ENCODE data around the gene OLFM1.
"Not testable (repeated sequence)": the region's sequence is repeated elsewhere in the genome, so short reads cannot be mapped to it uniquely, and the experiment has no call there.

Gene OLFM1

DNA sequence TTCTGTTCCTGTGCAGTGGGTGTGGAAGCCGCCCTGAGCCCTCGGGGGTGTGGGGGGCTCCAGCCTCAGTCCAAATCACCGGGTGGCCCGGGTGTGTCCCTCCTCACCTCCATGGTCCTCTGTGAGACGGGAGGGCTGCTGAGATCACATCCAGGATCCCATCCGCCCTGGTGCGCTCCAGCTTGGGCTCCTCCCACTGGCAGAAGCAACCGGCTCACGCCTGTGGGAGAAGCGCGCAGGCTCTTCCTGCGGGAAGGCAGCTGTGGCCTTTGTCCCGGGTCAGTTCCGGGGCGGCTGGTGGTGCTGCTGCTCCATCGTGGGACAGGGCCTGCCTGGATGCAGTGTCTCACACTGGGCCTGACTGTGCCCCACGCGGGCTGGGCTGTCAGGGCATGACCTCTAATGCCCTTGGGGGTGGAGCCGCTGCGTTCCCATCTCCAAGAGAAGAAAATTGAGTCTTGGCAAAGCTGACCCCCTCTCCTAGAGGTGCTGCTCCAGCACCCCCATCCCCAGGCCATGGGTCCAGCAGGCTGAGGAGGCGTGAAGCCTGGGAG lies 18.5 kb downstream of the OLFM1 start:
- no peak for DNase-seq (ENCODE audit: low read depth in 2 of 3, low spot score in 2 of 3)

DNA sequence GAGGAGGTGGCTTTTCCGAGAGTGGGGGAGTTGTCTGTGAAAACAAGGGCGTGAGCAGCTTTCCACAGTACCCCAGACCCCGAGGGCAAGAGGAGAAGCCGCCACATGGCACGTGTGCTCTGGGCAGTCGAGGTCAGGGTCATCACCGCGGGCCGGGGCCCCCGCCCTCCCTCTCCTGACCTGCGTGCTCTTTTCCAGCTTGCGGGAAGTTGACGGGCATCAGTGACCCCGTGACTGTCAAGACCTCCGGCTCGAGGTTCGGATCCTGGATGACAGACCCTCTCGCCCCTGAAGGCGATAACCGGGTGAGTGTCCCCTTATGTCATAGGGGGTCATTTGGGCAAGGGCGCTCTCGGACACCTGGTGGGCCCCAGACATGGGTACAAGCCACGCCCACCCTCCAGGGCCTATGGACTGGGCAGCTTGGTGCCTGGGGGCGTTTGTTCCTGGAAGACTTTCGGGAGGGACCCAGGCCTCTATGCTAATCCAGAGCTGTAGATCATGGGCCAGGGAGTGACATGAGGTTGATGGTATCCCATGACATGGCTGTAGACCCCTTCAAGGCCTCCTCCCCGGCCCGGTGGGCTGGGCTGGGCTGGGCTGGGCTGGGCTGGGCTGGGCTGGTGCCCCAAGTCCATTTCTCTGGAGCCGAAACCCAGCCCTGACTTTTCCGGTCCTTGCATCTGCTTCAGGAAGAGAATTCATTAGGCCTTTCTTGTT lies 19.2 kb downstream of the OLFM1 start:
- DNase-seq (ENCODE audit: low read depth in 2 of 3, low spot score in 2 of 3): no peak

DNA sequence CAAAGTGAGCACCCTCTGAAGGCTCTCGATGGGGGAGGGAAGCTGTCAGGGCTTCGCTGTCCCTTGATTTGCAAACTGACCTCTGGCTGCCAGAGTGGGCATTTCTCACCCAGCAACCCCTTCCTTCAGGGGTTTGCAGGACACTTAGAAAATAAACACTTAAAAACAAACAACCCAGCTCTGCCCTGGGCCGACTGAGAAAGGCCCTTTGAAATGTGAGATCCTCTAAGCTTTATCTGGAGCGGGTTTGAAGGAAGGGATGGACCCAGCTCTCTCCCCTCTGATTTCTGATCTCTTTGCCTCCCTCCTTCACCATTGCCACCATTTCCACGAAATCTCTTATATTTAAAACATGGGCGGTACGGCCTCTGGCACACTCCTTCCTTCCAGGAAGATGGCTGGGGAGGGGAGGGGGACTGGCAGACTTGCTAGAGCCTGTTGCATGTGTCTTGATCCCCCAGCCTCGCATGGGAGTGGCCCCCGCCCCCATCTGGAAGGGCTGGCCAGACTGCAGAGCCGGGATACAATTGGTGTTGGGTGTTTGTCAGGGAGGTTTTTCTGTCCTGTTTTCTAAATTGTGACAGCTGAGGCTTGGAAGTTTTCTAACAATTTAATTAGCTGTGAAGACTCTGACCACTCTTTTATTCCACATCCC lies 20.2 kb downstream of the OLFM1 start:
- DNase-seq (ENCODE audit: low read depth in 2 of 3, low spot score in 2 of 3): no peak

- no peak for DNase-seq (ENCODE audit: low read depth in 2 of 3, low spot score in 2 of 3)
Measured at GRCh38 chr9:135108831-135109510, 21.5 kb downstream of the OLFM1 start.

- no peak for DNase-seq (ENCODE audit: low read depth in 2 of 3, low spot score in 2 of 3)
Measured at GRCh38 chr9:135109650-135110049, 22.2 kb downstream of the OLFM1 start.

GRCh38 chr9:135110416-135110815 lies 22.9 kb downstream of the OLFM1 start:
- DNase-seq (ENCODE audit: low read depth in 2 of 3, low spot score in 2 of 3): no peak

DNA sequence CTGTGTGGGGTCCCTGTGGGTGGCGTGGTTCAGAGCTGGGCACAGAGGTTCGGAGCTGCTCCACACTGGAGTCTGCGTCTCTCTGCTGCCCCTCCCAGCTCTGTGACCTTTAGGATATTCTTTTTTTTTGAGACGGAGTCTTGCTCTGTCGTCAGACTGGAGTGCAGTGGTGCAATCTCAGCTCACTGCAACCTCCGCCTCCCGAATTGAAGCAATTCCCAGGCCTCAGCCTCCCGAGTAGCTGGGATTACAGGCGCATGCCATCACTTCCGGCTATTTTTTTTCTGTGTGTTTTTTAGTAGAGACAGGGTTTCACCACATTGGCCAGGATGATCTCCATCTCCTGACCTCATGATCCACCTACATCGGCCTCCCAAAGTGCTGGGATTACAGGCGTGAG lies 24.1 kb downstream of the OLFM1 start:
- not testable (repeated sequence) for DNase-seq (ENCODE audit: low read depth in 2 of 3, low spot score in 2 of 3)

DNA sequence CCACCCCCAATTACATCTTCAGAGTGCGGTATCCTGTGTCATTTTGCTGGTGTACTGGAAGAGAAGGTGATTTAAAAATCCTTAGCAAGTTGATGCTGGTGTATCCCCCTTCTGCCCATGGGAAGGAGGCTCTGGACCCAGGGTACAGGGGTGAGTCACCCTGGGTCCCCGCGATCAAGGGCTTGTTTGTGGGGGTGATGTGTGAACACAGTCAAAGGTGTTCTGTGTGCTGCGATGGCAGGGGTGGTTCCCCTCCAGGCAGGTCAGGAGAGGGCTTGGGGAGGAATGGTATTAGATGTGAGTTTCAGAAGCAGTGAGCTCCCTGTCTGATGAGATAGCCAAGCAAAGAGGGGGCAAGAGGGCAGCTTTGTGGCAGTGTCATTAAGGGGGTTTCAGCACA lies 28.9 kb downstream of the OLFM1 start:
- DNase-seq (ENCODE audit: low read depth in 2 of 3, low spot score in 2 of 3): no peak

GRCh38 chr9:135116881-135117280 lies 29.4 kb downstream of the OLFM1 start:
- DNase-seq (ENCODE audit: low read depth in 2 of 3, low spot score in 2 of 3): no peak

- DNase-seq (ENCODE audit: low read depth in 2 of 3, low spot score in 2 of 3): no peak
Measured at GRCh38 chr9:135117281-135117680, 29.8 kb downstream of the OLFM1 start.

DNA sequence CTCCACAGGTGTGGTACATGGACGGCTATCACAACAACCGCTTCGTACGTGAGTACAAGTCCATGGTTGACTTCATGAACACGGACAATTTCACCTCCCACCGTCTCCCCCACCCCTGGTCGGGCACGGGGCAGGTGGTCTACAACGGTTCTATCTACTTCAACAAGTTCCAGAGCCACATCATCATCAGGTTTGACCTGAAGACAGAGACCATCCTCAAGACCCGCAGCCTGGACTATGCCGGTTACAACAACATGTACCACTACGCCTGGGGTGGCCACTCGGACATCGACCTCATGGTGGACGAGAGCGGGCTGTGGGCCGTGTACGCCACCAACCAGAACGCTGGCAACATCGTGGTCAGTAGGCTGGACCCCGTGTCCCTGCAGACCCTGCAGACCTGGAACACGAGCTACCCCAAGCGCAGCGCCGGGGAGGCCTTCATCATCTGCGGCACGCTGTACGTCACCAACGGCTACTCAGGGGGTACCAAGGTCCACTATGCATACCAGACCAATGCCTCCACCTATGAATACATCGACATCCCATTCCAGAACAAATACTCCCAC lies 32.1 kb downstream of the OLFM1 start:
- DNase-seq (ENCODE audit: low read depth in 2 of 3, low spot score in 2 of 3): no peak

- no peak for DNase-seq (ENCODE audit: low read depth in 2 of 3, low spot score in 2 of 3)
Measured at GRCh38 chr9:135120249-135120648, 32.8 kb downstream of the OLFM1 start.

- no peak for DNase-seq (ENCODE audit: low read depth in 2 of 3, low spot score in 2 of 3)
Measured at GRCh38 chr9:135122316-135122715, 34.8 kb downstream of the OLFM1 start.

- DNase-seq (ENCODE audit: low read depth in 2 of 3, low spot score in 2 of 3): no peak
Measured at GRCh38 chr9:135123126-135123772, 35.8 kb downstream of the OLFM1 start.

GRCh38 chr9:135123773-135124134 lies 36.3 kb downstream of the OLFM1 start:
- DNase-seq (ENCODE audit: low read depth in 2 of 3, low spot score in 2 of 3): no peak

DNA sequence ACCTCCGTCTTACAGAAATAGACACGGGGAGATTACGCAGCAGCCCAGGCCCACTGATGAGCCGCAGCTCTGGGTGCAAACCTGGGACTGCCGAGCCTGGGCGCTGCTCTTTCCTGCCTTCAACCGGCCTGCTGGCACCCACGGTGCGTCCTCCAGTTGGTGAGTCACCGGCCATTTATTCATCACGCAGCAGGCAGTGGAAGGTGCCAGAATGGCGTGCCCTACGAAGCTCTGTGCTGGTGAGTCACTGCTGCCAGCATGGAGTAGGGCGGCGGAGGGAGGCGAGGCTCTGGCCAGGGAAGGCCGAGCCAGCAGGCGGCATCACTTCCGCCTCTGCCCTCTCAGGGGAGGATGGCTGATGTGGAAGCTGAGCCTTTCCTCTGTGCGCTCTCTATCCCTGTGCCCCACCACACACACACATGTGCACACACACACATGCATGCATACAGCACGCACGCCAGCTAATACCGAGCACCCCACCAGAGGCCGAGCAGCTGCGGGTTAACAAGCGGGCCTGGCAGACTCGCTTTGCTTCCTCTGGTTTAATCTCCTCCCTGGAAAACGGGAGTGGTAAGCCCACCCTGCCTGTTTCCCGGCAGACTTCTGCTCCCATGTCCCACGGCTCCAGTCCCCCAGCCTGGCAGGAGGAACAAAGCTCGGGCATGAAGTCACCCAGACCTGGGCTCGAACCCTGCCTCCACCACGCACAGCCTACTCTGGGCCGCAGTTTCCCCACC lies 39.2 kb downstream of the OLFM1 start:
- no peak for DNase-seq (ENCODE audit: low read depth in 2 of 3, low spot score in 2 of 3)

GRCh38 chr9:135127718-135128670 lies 40.5 kb downstream of the OLFM1 start:
- DNase-seq (ENCODE audit: low read depth in 2 of 3, low spot score in 2 of 3): no peak

DNA sequence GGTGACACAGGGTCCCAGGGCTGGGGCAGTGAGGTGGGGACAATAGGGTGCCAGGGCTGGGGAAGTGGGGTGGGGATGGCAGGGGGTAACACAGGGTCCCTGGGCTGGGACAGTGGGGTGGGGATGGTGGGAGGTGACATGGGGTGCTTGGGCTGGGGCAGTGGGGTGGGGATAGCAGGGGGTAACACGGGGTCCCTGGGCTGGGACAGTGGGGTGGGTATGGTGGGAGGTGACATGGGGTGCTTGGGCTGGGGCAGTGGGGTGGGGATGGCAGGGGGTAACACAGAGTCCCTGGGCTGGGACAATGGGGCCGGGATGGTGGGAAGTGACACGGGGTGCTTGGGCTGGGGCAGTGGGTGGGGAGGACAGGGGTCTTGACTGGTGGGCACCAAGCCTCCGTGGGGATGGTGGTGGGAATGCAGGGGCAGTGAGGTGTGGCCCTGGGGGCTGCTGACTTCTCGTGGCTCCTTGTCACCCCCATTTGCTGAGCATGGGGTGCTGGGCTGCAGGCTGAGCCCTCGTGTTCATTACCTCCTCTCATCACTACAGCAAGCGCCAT lies 41.7 kb downstream of the OLFM1 start:
- no peak for DNase-seq (ENCODE audit: low read depth in 2 of 3, low spot score in 2 of 3)
